Measurements from ENCODE around the gene JPT2. TPM values are rescaled to one million over a fixed set of nuclear protein-coding genes. Genes with fewer than 3 reads are reported as not detected.
A peak's percentile ranks its signal among the peaks of the same experiment; 100 is the strongest.

Gene JPT2
- total and polyA plus RNA-seq, 10 of the 15 experiments (the other 5 are each of a cell fraction or from before 2014, with no cell fraction given): 11.7 to 78.4 (median 48.4) TPM

GRCh38 chr16:1678500-1679098, 520 bp downstream of the JPT2 start (continued):
- no peak for TF ChIP-seq PRDM15 (CRISPR knock-in tag; IDR thresholded peaks at IDR 0.05)
- TF ChIP-seq ZNF274 (IDR thresholded peaks at IDR 0.05; ENCODE audit: insufficient read depth, insufficient read length): no peak
- TF ChIP-seq EED (IDR thresholded peaks at IDR 0.05; ENCODE audit: low read depth): 0 out of 2 replicates have a peak, but pooled peaks have one; percentile 20
- 0 out of 2 replicates have a peak, but pooled peaks have one; percentile 36 for TF ChIP-seq SIN3A (IDR thresholded peaks at IDR 0.05; ENCODE audit: low read depth, low read length)
- no peak for TF ChIP-seq SMC3 (IDR thresholded peaks at IDR 0.05; ENCODE audit: borderline replicate concordance, low read length)
- no peak; the same call in 1 of the 2 replicates for TF ChIP-seq PML (IDR thresholded peaks at IDR 0.05; ENCODE audit: low read length)
- TF ChIP-seq RELB (IDR thresholded peaks at IDR 0.05; ENCODE audit: low read depth): 0 out of 2 replicates have a peak, but pooled peaks have one; percentile 36
- TF ChIP-seq RUNX3 (IDR thresholded peaks at IDR 0.05; ENCODE audit: low read length): 0 out of 2 replicates have a peak, but pooled peaks have one; percentile 32
- TF ChIP-seq NKRF (conservative IDR thresholded peaks at IDR 0.05): peak; percentile 51; the same call in 1 of the 2 replicates
- TF ChIP-seq CREM (IDR thresholded peaks at IDR 0.05; ENCODE audit: low read depth): 0 out of 2 replicates have a peak, but pooled peaks have one; percentile 12
- TF ChIP-seq USF2 (IDR thresholded peaks at IDR 0.05; ENCODE audit: borderline replicate concordance, low read depth, low read length): no peak
- no peak for TF ChIP-seq RCOR1 (conservative IDR thresholded peaks at IDR 0.05; ENCODE audit: low read depth, low read length)
- peak in 1 of 2 experiments; percentile 14; a peak in 1 of 4 replicates for TF ChIP-seq IKZF2 (IDR thresholded peaks at IDR 0.05)
- TF ChIP-seq MAX (IDR thresholded peaks at IDR 0.05; ENCODE audit: low read depth, low read length): no peak
- TF ChIP-seq NR2F1 (conservative IDR thresholded peaks at IDR 0.05): 0 out of 2 replicates have a peak, but pooled peaks have one; percentile 35
- no peak for TF ChIP-seq RAD21 (IDR thresholded peaks at IDR 0.05; ENCODE audit: insufficient read depth, low read depth, low read length)
- TF ChIP-seq NFXL1 (IDR thresholded peaks at IDR 0.05; ENCODE audit: borderline replicate concordance): no peak
- no peak for TF ChIP-seq PBX3 (IDR thresholded peaks at IDR 0.05; ENCODE audit: insufficient replicate concordance, low read depth, low read length)
